NCI-H226 (cell line): ENCODE data around the gene MEN1.
A peak's percentile ranks its signal among the peaks of the same experiment; 100 is the strongest.

Experiments used
- DNase-seq: peaks from one replicate; pipeline ENCODE4 v3.0.0-alpha.2; 2015

Gene MEN1

GRCh38 chr11:64845129-64845775 lies 34.9 kb upstream of the MEN1 start:
- no peak for DNase-seq

GRCh38 chr11:64844330-64845128 lies 34.2 kb upstream of the MEN1 start, which contains the start of gene CDC42BPG:
Gene CDC42BPG (minus strand): TSS chr11:64844653. CDS start chr11:64844569, 84 bp downstream.
- DNase-seq = peak; percentile 54

DNA sequence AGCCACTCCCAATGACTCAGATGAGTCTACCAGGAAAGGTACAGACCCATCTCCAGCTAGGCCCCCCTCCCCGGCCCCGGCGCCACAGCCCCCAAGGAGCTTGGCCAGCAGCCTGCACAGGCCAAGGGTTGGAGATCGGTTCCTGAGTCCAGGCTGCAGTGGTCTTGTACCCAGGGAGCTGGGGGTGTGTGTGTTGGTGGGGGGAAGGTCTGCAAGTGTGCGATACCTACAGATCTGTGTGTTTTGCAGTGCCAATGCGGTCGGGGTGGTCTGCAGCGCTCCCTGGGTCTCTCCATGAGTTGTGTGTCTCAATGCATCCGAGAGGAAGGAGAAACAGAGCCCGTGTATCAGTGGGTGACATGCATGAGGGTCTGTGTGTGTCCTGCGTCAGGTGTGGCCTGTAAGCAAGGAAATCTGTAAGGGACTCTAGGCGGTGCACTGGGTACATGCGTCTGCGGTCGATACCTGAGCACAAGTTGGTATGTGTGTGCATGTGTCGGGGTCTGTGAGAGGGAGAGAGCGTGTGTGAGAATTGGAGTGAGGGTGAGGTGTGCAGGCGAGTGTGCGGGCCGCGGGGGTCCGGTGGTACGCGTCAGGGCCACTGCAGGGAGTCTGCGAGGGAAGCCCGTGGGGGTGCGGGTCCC lies 33.5 kb upstream of the MEN1 start:
- DNase-seq = no peak

DNA sequence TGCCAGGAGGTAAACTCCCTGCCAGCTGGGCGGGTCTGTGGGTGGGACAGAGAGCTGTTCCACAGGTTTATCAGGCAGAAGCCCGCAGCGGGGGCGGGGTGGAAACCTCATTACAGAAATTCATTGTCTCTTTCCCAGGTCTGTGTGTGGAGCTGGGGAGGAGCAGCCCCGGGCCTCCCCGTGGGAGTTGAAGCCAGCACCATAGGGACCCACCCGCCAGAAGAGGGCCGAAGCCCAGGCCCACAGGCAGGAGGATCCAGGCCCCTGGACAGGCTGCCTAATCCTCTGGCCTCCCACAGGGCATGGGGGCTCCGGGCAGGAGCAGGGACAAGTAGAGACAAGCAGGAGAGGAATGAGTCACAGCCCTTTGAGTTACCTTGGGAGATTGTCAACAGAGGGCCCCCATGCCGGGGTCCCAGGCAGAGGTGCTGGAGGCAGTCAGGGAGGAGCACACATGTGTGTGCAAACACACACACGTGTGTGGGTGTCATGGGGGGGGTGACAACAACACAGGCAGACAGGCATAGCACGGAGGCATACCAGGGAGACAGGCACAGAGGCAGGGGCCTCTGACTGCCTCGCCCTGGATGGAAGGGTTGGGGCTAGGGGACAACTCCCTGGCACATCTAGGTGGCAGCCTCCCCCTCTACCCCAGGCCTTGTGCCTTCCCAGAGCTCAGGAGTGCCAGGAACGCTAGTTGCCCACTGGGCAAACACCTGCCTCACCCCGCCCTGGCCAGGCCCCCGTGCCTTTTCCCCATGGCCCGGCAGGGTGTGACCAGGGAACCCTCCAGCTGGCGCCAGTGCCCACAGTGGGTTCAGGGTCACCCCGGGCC lies 32.7 kb upstream of the MEN1 start:
- DNase-seq = peak; percentile 5

DNA sequence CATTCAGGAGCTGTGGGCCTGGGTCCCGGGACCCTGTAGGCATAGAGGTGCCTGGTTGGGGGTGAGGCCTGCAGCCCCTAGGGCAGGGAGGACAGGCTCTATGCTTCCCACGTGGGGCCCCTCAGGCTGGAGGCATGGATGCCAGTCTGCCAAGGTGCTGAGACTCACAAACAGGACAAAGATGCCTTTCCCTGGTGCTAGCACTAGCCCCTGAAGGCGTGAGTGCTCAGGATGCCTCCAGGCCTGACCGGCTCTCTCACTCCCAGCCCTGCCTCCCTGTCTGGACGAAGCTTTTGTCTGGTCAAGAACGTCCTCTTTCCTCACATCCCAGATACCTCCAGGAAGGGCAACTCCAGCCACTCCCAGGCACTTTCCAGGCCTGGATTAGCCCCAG lies 32.0 kb upstream of the MEN1 start:
- peak; percentile 45 for DNase-seq

DNA sequence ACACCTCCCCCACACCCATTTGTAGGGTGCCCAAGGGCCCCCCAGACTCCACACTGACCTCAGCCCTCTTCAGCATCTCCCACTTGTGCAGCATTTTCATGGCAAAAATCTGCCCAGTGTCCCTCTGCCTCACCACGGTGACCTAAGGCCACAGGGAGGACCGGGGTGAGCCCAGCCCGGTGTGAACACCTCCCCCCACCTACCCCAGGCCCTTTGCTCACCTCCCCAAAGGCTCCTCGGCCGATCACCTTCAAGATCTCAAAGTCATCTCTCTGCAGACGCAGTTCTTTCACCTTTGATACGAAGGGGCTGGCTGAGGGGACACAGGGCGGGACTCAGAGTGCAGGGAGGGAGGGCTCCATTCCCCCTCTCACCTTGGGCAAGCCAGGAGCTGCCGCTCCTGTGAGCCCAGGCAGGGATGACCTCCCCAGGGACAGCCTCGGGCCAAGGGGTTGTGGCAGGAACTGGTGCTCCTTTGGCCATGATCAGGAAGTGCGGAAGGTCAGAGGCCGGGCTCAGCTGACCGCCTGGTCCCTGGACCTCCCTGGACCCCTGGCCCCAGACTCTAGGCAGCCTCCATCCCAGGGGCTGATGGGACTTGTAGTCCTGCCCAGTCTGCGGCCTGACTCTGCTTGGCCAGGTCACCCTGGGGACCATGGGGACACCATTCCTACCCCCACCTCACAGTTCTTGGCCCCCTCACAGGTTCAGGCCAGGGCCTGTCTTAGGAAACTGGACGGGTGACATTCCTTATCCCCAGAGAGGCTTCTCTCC lies 31.4 kb upstream of the MEN1 start:
- DNase-seq = no peak

- DNase-seq = no peak
Observed at GRCh38 chr11:64839887-64840782, 29.8 kb upstream of the MEN1 start.

GRCh38 chr11:64839335-64839734 lies 29.0 kb upstream of the MEN1 start:
- DNase-seq = no peak

GRCh38 chr11:64838600-64839334 lies 28.4 kb upstream of the MEN1 start:
- DNase-seq = no peak

DNA sequence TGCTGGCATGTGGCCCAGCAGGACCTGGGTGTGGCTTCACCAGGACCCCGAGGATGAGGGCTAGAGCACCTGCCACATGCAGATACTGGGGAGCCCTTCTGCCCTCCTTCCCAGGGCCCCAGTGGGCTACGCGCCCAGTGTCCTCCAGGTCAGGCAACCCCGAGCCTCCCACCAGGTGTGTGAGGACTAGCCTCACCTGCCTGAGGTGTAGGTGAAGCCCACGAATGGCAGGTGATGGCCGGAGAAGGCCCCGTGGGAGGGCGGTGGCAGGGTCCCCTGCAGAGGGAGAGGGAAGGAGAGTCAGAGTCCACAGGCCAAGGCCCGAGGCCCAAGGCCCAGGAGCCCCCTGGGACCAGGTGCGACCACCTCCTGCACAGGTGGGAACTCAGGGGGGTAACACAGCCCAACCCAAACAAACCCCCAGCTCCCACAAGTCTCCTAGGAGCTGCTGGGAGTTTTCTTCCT lies 27.6 kb upstream of the MEN1 start:
- no peak for DNase-seq

DNA sequence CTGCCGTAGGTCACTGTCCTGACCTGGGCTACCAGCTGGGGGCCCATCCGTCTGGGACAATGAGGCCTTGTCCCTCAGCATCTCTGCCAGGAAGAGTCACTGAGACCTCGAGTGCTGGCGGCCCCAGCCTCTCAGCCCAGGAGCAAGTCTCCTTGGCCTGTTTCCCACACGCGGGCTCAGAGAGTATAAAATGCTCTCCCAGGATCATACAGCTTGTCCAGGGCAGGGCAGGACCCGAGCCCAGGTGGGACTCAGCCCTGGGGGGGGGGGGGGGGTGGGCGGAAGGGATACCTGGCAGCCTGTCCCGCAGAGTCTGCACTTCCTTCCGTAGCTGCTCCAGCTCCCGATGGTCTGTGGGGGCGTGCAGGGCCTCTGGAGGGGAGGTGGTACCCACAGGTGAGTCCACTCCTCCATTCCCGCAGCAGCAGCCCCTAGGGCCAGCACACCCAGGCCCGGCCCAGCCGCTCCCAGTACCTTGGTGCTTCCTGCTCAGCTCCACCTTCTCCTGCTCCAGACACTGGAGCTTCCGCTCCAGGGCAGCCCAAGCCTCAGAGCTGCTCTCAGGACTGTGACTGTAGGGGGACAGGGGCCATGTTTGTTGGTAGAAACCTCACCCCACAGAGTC lies 26.2 kb upstream of the MEN1 start:
- peak; percentile 0 for DNase-seq

DNA sequence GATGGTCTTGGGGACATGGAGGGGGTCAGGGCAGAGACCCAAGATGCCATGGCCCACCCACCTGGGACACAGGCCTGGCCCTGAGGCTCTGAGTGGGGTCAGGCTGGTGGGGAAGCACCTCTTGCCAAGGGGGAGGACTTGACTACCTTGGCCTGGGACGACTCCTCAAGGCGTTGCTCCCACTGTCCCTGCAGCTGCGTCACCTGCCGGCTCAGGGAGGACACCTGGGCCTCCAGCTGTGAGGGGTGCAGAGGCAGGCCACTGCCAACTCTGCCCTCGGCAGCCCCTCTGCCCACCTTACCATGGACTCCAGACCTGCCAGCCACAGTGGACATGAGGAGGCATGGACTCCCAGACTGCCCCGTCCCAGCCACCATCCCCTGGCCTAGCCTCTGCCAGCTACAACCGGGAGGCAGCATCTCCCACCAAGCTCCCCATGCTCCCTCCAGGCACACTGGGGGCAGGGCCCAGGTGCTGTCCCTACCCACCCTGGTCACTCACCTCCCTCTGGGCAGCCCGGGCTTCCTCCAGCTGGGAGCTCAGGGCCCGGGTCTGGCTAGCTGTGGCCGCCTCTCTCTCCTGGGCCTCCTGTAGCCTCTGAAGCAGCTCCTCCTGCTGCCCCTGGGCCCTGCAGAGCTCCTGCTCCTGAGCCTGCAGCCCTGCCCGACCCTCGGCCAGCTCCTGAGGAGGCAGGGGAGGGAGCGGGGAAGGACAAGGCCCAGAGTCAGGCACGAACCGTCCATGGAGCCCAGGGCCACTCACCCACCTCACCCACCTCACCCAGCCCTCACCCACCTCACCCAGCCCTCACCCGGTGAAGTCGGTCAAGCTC lies 25.5 kb upstream of the MEN1 start:
- DNase-seq = no peak

GRCh38 chr11:64834723-64835615 lies 24.6 kb upstream of the MEN1 start:
- DNase-seq = peak; percentile 91

DNA sequence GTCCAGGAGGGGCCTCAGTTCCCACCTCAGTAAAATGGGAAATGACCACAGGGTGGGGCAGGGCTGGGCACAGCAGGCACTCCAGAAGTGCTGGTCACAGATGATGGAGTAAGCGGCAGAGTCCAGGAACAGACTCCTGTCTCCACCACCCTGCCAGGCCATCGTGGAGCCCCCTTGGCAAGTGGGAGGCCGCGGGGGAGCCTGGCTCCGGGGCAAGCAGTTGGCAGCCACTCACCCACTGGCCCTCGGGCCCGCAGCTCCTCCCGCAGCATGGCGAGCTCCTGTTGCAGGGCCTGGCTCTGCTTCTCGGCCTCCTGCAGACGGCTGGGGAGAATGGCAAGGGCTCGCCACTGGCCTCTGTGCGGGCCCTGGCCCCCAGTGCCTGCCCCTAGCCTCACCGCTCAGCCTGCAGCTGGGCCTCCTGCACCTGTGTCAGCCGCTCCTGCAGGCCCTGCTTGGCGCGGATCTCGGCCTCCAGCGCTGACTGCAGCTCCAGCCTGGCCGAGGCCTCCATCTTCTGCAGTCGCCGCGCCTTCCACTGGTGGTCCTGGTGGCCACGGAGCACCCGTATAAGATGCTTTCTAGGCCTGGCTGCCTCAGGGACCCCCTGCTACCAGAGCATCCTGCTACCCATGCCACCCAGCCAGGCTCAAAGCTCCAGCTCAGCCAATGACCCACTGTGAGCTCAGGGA lies 23.8 kb upstream of the MEN1 start:
- DNase-seq = no peak

DNA sequence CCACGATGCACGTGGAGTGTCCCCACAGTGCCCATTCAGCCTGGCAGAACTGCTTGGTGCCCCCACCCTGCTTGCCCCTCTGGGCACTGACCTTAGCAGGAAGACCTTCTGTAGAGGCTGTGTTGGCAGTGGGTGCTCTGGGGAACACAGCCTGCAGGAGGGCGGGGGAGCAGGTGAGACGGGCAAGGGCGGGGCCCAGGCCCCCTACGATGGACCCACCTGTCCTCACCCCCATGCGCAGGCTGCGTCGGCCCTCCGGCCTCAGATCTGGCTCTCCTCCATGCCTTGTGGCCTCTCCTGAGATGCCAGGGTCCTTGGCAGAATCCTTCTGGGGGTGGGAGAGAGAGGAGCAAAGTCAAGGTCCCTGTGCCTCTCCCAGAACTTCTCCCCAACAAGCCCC lies 23.2 kb upstream of the MEN1 start:
- no peak for DNase-seq

DNA sequence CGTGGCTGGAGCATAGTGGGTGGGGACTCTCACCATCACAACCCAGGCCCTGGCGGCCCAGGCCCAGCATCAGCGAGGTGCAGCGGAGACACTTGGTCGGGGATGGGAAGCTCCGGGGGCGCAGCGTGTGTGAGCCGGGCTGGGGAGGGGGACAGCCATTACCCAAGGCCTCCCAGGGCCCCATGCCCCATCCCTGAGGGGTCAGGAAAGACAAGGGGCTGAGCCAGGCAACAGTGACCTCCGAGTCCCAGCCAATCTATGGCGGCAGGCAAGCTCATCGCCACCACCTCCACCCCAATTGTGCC lies 22.8 kb upstream of the MEN1 start:
- no peak for DNase-seq

DNA sequence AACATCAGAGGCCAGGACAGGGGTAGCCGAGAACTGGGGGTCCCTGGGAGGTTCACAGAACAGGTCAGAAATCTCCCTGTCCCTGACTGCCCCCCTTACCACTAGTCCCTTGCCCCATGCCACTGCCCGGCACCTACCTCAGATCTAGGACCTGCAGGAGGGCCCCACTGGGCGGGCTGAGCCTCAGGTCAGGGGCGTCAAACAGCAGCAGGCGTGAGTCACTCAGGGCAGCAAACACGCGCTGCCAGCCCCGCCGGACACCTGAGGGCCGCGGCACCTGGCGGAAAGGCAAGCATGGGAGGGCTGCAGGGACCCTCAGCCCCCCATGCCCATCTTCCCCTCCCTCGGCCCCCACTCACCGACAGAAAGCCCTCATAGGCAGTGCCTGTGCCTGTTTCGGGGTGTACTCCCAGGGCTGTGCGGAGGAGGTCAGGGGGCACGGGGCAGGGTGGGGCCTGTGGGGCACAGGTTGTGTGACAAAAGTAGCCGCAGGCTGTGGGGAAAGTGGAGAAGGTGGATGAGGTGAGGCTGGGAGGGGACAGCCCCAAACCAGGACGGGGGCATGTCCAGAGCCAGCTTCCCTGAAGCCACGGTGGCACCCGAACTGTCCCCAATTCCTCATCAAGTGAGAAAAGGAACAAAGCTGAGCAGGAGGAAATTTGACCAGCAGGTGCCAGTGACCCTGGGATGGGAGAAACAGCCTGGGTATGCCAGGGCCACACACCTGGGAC lies 22.3 kb upstream of the MEN1 start:
- no peak for DNase-seq
